ENCODE measurements around the gene ARPIN.

GRCh38 chr15:89855948-89856347 is 56.8 kb downstream of the ARPIN start:
- TF ChIP-seq, protein P1, sequence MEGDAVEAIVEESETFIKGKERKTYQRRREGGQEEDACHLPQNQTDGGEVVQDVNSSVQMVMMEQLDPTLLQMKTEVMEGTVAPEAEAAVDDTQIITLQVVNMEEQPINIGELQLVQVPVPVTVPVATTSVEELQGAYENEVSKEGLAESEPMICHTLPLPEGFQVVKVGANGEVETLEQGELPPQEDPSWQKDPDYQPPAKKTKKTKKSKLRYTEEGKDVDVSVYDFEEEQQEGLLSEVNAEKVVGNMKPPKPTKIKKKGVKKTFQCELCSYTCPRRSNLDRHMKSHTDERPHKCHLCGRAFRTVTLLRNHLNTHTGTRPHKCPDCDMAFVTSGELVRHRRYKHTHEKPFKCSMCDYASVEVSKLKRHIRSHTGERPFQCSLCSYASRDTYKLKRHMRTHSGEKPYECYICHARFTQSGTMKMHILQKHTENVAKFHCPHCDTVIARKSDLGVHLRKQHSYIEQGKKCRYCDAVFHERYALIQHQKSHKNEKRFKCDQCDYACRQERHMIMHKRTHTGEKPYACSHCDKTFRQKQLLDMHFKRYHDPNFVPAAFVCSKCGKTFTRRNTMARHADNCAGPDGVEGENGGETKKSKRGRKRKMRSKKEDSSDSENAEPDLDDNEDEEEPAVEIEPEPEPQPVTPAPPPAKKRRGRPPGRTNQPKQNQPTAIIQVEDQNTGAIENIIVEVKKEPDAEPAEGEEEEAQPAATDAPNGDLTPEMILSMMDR (IDR thresholded peaks at IDR 0.05; ENCODE audit: low read depth, low read length): no peak
- TF ChIP-seq POLR2A (IDR thresholded peaks at IDR 0.05; ENCODE audit: extremely low read depth, insufficient read length): no peak

Data from NB4 (cell line).